ENCODE data around the gene UBE2Z.
A peak's percentile ranks its signal among the peaks of the same experiment; 100 is the strongest.
"Not testable (repeated sequence)": the region's sequence is repeated elsewhere in the genome, so short reads cannot be mapped to it uniquely, and the experiment has no call there.

The UBE2Z gene

GRCh38 chr17:48905987-48906515 is 2.2 kb upstream of the UBE2Z start:
- no peak for DNase-seq

- no peak for DNase-seq
These were observed 527 bp upstream of the UBE2Z start for GRCh38 chr17:48907713-48908046.

- no peak for DNase-seq
These were observed 717 bp downstream of the UBE2Z start for GRCh38 chr17:48908853-48909394.

GRCh38 chr17:48909783-48910182 is 1.6 kb downstream of the UBE2Z start:
- DNase-seq, result no peak

- no peak for DNase-seq
These were observed 2.2 kb downstream of the UBE2Z start for GRCh38 chr17:48910370-48910769.

- no peak for DNase-seq
These were observed 4.3 kb downstream of the UBE2Z start for GRCh38 chr17:48912476-48912875.

GRCh38 chr17:48915459-48916282 is 7.5 kb downstream of the UBE2Z start:
- no peak for DNase-seq

GRCh38 chr17:48925251-48925990 is 17.2 kb downstream of the UBE2Z start:
- DNase-seq, result no peak

GRCh38 chr17:48925991-48926342 is 17.8 kb downstream of the UBE2Z start:
- no peak for DNase-seq

- no peak for DNase-seq
These were observed 20.0 kb downstream of the UBE2Z start for GRCh38 chr17:48927978-48928745.

GRCh38 chr17:48928876-48929811 is 20.9 kb downstream of the UBE2Z start:
- DNase-seq, result no peak

- DNase-seq, result no peak
These were observed 21.6 kb downstream of the UBE2Z start for GRCh38 chr17:48929812-48930165.

GRCh38 chr17:48930435-48930873 is 22.2 kb downstream of the UBE2Z start:
- no peak for DNase-seq

- DNase-seq, result no peak
These were observed 24.8 kb downstream of the UBE2Z start for GRCh38 chr17:48933035-48933434.

- DNase-seq, result peak in 1 of 2 experiments; percentile 35
These were observed 36.5 kb downstream of the UBE2Z start, which contains the start of gene SNF8 for GRCh38 chr17:48944515-48945260. Gene SNF8, minus strand, starts transcription at chr17:48944842. Its CDS starts 108 bp downstream, at chr17:48944734.

GRCh38 chr17:48945261-48945651 is 37.0 kb downstream of the UBE2Z start:
- DNase-seq, result not testable (repeated sequence)

GRCh38 chr17:48951572-48951971 is 43.4 kb downstream of the UBE2Z start:
- no peak for DNase-seq

- DNase-seq, result no peak
These were observed 44.7 kb downstream of the UBE2Z start for GRCh38 chr17:48952904-48953303.

GRCh38 chr17:48954300-48954755 is 46.1 kb downstream of the UBE2Z start:
- DNase-seq, result no peak

GRCh38 chr17:48960834-48961515 is 52.8 kb downstream of the UBE2Z start:
- DNase-seq, result no peak
